ENCODE results near the gene ASAP3.

DNA sequence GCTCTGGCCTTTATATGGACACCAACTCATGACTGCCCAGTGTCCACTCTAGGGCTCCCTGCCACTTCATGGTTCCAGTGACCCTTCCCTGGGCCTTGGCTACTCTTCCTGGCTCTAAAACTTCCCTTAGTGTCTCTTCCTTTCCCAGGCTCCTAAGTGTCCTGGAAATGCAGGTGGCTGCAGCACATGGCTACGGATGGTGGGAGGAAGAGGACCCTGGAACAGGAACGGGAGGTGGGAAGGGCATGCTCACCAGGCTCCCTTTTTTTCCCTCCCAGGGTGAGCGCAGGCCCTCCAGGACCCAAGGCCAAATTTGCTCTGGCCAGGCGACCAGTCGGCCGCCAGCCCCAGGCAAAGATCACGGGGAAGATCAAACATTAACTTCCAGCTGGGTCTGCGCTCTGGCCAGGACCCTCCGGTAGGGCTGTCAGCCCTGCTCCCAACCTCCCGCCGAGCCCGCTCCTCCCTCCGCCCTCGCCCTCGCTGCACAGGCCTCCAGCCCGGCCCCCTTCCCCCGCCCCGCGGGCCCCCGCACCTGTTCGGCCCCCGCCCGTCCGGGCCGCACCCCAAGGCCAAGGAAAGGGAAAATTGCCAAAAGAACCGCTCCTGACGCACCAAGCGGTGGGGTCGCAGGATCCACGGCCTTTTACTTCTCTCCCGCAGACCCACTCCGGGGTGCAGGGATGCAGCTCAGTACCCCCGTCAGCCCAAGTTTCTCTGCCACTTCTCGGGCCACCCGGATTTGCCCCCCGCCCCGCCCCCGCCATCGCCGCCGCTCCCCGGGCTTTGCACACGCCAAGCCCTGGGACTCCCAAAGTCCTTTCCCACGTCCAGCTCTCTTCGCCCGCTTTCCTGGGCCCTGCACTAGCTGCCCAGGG lies 60.3 kb downstream of the ASAP3 start:
- TF ChIP-seq, protein P1, sequence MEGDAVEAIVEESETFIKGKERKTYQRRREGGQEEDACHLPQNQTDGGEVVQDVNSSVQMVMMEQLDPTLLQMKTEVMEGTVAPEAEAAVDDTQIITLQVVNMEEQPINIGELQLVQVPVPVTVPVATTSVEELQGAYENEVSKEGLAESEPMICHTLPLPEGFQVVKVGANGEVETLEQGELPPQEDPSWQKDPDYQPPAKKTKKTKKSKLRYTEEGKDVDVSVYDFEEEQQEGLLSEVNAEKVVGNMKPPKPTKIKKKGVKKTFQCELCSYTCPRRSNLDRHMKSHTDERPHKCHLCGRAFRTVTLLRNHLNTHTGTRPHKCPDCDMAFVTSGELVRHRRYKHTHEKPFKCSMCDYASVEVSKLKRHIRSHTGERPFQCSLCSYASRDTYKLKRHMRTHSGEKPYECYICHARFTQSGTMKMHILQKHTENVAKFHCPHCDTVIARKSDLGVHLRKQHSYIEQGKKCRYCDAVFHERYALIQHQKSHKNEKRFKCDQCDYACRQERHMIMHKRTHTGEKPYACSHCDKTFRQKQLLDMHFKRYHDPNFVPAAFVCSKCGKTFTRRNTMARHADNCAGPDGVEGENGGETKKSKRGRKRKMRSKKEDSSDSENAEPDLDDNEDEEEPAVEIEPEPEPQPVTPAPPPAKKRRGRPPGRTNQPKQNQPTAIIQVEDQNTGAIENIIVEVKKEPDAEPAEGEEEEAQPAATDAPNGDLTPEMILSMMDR (IDR thresholded peaks at IDR 0.05 in 8 of 11, conservative IDR thresholded peaks at IDR 0.05 in 3 of 11): no peak
- TF ChIP-seq POLR2A (IDR thresholded peaks at IDR 0.05): no peak
- TF ChIP-seq POLR2AphosphoS5 (IDR thresholded peaks at IDR 0.05): no peak
